Inferior parietal cortex (tissue), 1 donor: ENCODE measurements around the gene CASP8AP2.
"Not testable (repeated sequence)": the region's sequence is repeated elsewhere in the genome, so short reads cannot be mapped to it uniquely, and the experiment has no call there.

Experiments used
- DNase-seq: peaks from one replicate; pipeline ENCODE4 v3.0.0-alpha.2; 2016; ENCODE audit errors: extremely low spot score

Gene CASP8AP2

DNA sequence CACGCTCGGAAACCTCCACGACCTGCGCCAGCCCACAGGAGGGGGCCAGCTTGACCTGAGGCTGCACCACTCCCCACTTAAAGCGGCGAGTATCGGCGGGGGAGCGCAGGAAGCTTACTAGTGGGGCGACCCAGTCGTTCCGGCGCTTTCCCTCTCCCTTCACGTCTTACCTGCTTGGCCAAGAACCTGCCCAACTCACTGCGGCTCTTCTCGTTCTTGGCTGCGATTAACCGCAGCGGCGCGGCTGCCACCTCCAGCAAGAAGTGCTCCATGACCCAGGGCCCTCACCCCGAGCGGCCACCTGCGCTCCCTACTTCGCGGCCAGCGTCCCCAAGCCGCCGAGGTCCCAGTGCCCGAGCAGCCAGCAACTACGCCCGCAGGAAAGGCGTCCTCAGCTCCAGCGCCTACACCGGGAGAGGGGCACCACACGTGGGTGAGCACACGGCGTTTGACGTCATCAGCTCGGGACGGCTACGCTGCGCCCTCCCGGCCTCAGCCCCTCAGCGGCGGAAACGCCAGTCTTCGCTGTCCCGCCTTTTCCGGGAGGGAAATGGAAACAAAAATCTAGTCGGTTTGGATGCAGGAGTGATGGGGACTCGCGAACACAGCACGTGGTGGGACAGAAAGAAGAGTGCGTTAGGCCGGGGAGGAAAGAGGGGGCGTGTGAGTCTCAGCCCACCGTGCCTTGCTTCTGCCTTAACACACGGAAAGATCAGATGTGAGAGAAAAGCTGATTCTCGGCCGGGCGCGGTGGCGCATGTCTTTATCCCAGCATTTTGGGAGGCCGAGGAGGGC lies 10.1 kb upstream of the CASP8AP2 start, which contains the start of gene MDN1:
Gene MDN1, minus strand, starts transcription at position 459 of the 795 bp plus-strand sequence. Its CDS starts 187 bp downstream, at position 272.
- DNase-seq, result peak; percentile 95

DNA sequence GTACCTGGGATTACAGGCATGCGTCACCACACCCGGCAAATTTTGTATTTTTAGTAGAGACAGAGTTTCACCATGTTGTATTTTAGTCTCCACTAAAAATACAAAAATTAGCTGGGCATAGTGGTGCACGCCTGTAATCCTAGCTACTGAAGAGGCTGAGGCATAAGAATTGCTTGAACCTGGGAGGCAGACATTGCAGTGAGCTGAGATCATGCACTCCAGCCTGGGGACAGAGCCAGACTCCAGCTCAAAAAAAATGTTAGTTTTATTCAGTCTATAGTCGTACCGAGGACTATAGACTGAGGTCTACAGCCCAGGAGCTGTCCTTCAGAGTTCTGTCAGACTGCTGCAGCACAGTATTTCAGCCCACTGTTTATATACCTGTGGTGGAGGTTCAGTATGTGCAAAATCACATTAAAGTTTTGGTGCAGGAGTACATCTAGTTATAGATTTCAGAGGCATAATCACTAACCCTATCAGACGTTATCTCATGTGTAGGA lies 3.6 kb upstream of the CASP8AP2 start:
- DNase-seq, result no peak

DNA sequence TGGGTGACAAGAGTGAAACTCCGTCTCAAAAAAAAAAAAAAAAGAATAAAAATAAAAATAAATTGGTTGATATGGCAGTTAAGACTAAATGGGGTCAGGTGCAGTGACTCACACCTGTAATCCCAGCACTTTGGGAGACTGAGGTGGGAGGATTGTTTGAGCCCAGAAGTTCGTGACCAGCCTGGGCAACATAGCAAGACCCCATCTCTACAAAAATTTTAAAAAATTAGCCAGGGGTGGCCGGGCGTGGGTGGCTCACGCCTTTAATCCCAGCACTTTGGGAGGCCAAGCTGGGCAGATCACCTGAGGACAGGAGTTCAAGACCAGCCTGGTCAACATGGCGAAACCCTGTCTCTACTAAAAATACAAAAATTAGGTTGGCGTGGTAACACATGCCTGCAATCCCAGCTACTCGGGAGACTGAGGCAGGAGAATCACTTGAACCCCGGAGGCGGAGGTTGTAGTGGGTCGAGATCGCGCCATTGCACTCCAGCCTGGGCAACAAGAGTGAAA lies 1.1 kb upstream of the CASP8AP2 start:
- DNase-seq, result not testable (repeated sequence)

DNA sequence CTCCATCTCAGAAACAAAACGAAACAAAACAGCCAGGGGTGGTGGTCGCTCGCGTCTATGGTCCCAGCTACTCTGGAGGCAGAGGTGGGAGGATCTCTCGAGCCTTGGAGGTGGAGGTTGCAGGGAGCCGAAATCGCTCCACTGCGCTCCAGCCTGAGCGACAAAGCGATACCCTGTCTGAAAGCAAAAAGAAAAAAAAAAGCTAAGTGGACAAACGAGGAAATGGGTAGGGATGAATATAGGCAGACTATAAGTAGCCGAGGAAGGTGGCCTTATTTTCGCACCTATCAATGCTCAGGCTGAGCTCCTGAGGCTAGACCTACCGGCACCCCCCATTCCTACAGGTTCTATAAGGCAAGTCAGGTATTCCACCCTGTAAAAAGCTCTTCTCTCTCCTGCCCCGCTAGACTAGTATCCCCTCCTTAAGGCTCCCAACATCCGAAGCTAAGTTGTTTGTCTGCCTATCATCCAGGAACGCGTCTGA lies 650 bp upstream of the CASP8AP2 start:
- no peak for DNase-seq

DNA sequence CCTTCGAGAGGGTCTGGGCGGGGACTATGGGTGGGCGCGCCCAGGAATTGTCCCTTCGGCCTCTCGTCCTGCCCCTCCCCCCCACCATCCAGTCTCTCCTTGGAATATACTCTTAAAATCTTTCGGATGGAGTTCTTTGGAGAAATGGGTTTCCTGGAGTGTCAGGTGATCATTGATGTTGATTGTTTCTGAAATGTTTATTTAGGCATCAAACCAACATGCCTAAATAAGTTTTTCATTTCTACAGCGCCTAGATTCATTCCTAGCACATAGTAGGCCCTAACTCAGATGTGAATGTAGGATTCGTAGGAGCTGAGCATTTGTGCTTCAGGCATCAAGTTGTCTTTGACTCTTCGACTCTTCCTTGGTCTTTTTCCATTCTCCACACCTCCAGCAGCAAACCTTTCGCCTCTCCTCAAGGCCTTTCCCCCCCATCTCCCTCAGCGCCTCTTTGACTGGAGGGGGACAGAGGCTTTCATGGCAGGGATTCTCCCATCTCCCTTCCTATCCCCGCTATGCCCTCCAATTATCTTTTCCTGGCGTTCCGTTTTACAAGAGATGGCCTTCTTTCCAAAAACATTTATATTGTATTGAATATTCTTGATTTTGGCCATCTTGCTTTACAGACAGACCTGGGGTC lies 610 bp downstream of the CASP8AP2 start:
- DNase-seq, result no peak

DNA sequence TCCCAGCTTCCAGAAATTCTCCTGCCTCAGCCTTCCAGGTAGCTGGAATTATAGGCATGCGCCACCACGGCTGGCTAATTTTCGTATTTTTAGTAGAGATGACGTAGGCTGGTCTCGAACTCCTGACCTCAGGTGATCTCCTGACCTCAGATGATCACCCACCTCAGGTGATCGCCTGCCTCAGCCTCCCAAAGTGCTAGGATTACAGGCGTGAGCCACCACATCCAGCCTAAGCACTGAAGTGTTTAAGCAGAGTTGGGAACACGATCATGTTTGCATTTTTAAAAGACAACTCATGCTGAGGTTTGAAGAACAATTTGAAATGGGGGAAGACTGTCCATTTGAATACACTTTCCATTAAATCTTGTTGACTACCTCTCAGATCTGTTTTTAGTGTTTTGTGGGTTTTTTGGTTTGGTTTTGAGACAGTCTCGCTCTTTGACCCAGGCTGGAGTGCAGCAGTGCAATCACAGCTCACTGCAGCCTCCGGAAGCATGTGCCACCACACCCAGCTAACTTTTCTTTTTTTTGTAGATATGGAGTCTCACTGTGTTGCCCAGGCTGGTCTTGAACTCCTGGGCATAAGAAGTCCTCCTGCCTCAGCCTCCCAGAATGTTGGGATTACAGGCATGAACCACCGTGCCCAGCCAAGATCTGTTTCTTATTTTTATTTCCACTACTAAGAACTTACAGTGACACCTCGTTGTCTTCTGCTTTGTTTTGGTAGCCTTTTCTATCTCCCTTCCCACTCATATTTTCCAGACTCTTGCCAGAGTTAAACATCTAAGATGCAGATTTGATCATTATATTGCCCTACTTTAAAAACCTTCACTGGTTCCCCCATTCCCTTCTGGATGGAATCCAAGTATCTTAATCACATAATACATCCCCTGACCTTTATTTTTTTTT lies 5.5 kb downstream of the CASP8AP2 start:
- no peak for DNase-seq

DNA sequence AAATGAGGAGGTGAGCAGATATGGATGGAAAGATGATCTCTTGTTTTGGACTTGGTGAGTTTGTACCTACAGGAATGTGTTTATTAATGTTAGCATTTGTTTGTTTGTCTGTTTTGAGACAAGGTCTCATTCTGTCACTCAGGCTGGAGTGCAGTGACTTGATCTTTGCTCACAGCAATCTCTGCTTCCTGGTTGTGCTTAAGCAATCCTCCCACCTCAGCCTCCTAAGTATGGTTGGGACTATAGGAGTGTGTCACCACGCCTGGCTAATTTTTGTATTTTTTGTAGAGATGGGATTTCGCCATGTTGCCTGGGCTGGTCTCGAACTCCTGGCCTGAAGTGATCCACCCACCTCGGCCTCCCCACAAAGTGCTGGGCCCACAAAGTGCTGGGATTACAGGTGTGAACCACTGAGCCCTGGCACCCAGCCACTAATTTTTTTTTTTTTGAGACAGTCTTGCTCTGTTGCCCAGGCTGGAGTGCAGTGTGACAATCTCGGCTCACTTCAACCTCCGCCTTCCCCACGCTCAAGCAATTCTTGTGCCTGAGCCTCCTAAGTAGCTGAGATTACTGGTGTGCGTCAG lies 7.1 kb downstream of the CASP8AP2 start:
- no peak for DNase-seq

DNA sequence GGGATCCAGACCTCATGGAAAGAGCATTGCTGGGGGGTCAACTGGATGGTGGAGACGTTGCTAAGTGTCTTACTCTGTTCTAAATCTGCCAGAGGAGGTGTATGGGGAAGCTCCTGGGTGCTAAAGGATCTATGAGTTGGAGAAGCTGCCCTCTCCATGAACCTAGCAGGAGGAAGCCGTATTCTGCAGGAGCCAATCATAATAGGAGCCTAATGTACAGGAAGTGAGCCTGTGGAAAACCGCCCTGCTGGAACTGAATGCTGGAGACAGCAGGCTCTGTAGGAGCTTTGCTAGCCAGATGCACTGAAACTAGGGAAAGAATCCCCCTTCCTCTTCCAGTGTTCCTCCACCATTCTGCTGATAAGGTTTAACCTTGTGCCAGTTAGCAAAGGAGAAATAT lies 10.9 kb downstream of the CASP8AP2 start:
- DNase-seq, result no peak

DNA sequence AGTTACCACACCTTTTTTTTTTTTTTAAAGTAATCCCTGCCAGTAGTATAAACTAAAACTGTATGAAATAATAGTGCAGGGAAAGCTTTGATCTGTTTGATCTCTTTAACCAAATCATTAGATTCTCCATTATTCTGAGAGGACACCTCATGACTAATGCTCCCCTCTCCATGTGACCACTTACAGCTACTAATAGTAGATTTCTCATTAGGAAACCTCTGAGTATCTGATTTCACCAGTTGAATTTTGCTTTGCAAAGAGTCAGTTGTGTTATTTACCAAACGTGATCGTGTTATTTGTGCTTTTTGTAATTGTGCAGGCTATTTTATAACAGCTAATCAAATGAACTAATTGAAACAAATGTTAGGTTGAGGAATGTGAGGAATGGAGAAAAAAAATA lies 12.5 kb downstream of the CASP8AP2 start:
- no peak for DNase-seq

DNA sequence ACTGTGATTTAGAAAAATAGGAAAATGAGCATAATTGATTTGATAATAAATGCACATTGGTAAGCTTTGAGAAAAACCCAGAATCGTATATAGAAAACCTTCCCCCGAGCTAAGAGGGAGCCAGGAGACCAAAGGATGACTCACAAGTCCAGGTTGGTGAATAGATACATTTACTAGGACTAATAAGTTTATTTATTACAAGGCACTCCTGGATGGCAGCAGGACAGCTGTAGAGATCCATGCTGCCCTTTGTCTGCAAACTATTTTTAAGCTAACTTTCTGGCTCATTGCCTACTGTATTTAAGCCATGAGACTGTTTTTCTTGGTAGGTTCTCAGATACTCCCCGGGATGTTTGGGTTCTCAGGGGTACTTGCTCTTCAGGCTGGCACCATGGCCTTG lies 13.4 kb downstream of the CASP8AP2 start:
- DNase-seq, result no peak

DNA sequence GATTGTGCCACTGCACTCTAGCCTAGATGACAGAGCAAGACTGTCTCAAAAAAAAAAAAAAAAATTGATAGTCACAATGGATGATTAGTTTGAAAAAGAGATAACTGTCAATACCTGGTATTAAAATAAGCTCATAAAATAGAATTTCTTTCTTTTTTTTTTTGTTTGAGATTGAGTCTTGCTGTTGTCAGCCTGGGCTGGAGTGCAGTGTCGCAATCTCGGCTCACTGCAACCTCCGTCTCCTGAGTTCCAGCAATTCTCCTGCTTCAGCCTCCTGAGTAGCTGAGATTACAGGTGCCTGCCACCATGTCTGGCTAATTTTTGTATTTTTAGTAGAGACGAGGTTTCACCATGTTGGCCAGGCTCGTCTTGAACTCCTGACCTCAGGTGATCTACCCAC lies 17.8 kb downstream of the CASP8AP2 start:
- not testable (repeated sequence) for DNase-seq

DNA sequence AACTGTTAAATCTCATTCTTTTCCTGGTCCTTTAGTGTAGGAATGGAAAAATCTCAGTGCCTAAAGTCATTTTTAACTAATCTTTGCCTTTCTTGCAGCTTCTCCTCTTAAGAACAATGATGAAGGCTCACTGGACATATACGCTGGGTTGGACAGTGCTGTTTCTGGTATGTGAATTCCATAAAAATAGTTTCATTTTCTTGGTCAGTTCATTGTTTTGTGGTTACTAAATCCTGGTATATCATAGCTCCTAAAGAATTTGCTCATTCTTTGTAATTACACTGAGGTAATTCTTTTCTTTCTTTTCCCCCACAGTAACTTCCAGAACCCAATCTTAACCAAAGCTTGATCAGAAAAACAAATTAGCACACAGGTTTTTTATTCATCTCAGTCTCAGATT lies 23.4 kb downstream of the CASP8AP2 start:
- DNase-seq, result no peak

DNA sequence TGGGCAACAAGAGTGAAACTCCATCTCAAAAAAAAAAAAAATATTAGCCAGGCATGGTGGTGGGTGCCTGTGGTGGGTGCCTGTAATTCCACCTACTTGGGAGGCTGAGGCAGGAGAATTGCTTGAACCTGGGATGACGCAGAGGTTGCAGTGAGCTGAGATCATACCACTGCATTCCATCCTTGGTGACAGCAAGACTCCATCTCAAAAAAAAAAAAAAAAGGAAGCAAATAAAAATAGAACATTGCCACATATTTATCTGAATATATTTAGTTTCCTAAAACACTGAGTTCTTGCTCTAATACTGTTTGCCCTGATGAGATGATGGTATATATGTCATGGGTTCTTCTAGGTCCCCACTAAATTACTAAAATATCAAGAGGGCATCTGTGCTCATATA lies 28.4 kb downstream of the CASP8AP2 start:
- DNase-seq, result no peak

DNA sequence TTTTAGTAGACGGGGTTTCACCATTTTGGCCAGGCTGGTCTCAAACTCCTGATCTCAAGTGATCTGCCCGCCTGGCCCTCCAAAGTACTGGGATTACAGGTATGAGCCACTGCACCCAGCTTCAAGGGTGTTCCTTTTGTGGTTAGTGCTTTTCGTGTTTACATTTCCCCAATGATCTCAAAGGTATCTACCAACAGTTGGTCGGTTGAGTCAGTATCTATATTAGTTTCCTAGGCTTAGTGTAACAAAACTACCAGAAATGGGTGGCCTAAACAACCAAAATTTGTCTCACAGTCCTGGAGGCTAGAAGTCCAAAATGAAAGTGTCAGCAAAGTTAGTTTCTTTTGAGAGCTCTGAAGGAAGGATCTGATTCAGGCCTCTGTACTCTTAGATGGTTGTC lies 30.1 kb downstream of the CASP8AP2 start:
- no peak for DNase-seq

DNA sequence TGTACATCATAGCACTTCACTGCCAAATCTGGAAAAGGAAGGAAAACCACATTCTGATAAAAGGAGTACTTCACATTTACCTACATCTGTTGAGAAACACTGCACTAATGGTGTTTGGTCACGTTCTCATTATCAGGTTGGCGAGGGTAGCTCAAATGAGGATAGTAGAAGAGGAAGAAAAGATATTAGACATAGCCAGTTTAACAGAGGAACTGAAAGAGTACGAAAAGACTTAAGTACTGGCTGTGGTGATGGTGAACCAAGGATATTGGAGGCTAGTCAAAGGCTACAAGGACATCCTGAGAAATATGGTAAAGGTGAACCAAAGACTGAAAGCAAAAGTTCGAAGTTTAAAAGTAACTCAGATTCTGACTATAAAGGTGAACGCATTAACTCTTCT lies 32.6 kb downstream of the CASP8AP2 start:
- DNase-seq, result no peak

DNA sequence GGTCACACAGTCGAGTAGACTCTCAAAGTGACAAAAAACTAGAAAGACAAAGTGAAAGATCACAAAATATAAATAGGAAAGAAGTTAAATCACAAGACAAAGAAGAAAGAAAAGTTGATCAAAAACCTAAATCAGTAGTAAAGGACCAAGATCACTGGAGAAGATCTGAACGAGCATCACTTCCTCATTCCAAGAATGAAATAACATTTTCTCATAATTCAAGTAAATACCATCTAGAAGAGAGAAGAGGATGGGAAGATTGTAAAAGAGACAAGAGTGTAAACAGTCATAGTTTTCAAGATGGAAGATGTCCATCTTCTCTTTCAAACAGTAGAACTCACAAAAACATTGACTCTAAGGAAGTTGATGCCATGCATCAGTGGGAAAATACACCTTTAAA lies 33.0 kb downstream of the CASP8AP2 start:
- DNase-seq, result no peak

DNA sequence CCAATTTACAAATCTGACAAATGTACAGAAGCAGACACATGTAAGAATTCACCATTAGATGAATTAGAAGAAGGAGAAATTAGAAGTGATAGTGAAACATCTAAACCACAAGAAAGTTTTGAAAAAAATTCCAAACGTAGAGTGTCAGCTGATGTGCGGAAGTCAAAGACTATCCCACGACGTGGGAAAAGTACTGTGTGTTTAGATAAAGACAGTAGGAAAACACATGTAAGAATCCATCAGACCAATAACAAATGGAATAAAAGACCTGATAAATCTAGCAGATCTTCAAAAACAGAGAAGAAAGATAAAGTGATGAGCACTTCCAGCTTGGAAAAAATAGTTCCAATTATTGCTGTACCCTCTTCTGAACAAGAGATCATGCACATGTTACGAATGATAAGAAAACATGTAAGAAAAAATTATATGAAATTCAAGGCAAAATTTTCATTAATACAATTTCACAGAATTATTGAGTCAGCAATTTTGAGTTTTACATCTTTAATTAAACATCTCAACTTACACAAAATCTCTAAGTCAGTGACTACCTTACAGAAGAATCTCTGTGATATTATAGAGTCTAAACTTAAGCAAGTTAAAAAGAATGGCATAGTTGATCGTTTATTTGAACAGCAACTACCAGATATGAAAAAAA lies 36.5 kb downstream of the CASP8AP2 start:
- no peak for DNase-seq

DNA sequence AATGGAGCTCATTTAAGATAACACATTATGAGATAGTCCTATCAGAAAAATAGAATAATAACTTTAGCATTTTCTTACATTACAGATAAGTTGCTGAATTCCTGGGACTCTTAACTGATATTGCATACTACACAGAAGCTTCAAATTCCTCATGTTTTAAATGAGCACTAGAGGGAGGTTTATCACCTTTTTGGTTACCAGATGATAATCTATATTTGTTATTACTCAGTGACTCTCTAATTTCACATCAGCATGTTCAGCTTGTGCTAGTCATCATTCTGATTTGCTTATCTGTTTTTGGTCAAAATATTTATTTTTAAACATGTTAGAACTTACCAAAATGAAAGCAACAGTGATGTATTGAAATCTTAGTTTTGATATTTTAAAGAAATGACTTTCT lies 44.0 kb downstream of the CASP8AP2 start:
- no peak for DNase-seq

DNA sequence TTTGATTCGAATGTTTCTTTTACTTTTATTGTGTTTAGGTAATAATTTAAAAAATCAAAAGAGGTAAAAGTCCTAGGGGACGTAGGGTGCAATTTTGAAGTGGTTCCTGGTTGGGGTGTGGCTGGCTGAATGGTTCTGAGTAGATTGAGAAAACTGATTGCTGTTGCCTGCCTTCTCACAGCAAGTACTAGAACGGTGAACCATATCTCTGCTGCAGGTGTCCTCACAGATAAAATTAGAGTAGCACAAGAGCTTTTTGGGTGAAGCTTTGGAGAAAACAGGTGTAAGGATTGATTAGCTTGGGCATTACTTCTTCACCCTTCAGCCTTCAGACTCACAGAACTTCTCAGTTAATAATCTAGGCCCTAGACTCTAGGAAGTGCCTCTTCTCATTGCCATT lies 44.8 kb downstream of the CASP8AP2 start:
- DNase-seq, result no peak

DNA sequence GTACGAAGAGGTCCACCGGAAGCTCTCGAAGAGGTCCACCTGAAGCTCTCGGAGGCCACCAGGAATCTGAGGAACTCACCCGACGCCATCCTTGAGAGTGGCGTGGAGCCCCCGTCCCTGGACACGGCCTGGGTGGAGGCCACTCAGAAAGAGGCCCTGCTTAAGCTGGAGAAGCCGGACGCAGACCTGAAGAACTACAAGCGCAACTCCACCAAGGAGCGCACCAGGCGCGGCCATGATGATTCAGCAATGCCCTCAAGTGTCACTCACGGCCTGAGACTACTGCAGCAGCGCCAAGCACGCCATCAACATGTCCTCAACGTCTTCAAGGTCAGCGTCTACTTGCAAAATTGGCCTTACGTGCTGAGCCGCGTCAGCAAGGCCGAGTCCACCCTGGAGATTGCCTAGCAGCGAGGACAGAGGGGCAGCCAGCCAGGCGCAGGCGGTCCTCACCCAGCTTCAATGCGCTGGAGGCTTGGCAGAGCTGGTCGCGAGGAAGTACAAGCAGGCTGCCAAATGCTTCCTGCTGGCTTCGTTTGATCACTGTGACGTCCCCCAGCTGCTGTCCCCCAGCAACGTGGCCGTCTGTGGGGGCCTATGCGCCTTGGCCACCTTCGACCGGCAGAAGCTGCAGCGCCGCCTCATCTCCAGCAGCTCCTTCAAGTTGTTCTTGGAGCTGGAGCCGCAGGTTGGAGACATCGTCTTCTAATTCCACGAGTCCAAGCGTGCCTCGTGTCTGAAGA lies 56.9 kb downstream of the CASP8AP2 start:
- DNase-seq, result no peak
